Mesothelial cell of epicardium (in vitro differentiated cells): ENCODE measurements around the gene RGS10. TPM values are rescaled to one million over a fixed set of nuclear protein-coding genes. Genes with fewer than 3 reads are reported as not detected.

ENCODE experiments used
- DNase-seq, 2 experiments: peaks; one replicate each; pipeline ENCODE4 v3.0.0; 2021; ENCODE audit warnings: low spot score in 2 of 2; ENCODE audit not compliant: unreplicated experiment in 2 of 2
- H3K27ac Mint-ChIP-seq: 2 replicates; pipeline ENCODE4 v1.8.0; 2021; ENCODE audit warnings: mixed read lengths
- H3K27me3 Mint-ChIP-seq: 2 replicates; pipeline ENCODE4 v1.8.0; 2021; ENCODE audit warnings: low read depth, mixed read lengths
- H3K36me3 Mint-ChIP-seq: 2 replicates; pipeline ENCODE4 v1.8.0; 2021; ENCODE audit warnings: mixed read lengths
- H3K4me1 Mint-ChIP-seq: 2 replicates; pipeline ENCODE4 v1.8.0; 2021; ENCODE audit warnings: mixed read lengths
- H3K4me3 Mint-ChIP-seq: 2 replicates; pipeline ENCODE4 v1.8.0; 2021; ENCODE audit warnings: mild to moderate bottlenecking, moderate library complexity, mixed read lengths
- H3K9me3 Mint-ChIP-seq: 2 replicates; pipeline ENCODE4 v1.8.0; 2021; ENCODE audit warnings: mixed read lengths
- total RNA-seq: library from RNA; stranded (reverse); gene quantifications from 3 replicates; pipeline ENCODE4 v1.2.1, GENCODE V29; 2021
- TF ChIP-seq, protein P1 (sequence below): fragments of 200-600 bp; sonication (generic); IDR thresholded peaks from one replicate; pipeline ENCODE4 v1.5.0; 2021; ENCODE audit warnings: antibody characterized with exemption; ENCODE audit not compliant: unreplicated experiment

Gene RGS10
- total RNA-seq, 1 donor from 2014 or later: 17.4 TPM

DNA sequence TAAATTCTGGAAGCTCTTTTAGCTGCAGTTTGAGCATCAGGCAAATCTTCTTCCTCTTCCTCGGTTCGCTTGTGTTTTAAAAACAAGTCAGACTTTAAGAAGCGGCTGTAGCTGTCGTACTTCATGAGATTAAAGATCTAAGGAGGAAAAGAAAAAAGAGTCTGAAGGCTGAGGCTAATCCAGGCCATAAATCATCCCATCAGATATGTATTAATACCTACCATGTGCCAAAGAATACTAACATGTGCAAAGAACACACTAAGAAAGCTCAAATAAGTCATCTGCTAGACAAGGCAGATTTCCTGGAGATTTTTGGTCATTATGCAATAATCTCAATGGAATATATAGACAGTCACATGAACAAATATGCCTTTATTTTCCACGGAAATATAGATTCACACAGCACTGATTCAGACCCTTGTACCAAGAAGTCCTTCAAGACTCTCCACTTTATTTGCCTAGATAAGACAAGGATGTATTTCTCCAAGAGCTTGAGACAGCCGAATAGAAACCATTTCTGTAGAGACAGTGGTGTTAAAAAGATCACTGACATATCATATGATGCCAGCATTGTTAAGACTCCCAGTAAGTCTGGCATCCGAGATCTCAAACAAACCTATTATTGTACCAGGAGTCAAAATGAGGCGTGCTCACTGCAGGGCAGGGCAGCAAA lies 42.3 kb downstream of the RGS10 start:
- TF ChIP-seq, protein P1, sequence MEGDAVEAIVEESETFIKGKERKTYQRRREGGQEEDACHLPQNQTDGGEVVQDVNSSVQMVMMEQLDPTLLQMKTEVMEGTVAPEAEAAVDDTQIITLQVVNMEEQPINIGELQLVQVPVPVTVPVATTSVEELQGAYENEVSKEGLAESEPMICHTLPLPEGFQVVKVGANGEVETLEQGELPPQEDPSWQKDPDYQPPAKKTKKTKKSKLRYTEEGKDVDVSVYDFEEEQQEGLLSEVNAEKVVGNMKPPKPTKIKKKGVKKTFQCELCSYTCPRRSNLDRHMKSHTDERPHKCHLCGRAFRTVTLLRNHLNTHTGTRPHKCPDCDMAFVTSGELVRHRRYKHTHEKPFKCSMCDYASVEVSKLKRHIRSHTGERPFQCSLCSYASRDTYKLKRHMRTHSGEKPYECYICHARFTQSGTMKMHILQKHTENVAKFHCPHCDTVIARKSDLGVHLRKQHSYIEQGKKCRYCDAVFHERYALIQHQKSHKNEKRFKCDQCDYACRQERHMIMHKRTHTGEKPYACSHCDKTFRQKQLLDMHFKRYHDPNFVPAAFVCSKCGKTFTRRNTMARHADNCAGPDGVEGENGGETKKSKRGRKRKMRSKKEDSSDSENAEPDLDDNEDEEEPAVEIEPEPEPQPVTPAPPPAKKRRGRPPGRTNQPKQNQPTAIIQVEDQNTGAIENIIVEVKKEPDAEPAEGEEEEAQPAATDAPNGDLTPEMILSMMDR: no peak
- Mint-ChIP-seq H3K4me1 (peaks cover 23% of the 10 kb centered on the region), H3K4me3 (no peak overlapping the region), H3K9me3 (no peaks in the 10 kb centered on the region), H3K27me3 (peaks cover 3% of the 10 kb centered on the region), H3K27ac (peak overlapping the region; percentile 27), H3K36me3 (peaks cover 2% of the 10 kb centered on the region)
- no peak for DNase-seq

- Mint-ChIP-seq H3K4me3 (no peak overlapping the region), H3K27me3 (peaks cover 3% of the 10 kb centered on the region), H3K27ac (no peak overlapping the region), H3K9me3 (no peaks in the 10 kb centered on the region), H3K36me3 (peaks cover 2% of the 10 kb centered on the region), H3K4me1 (peaks cover 23% of the 10 kb centered on the region)
- TF ChIP-seq, protein P1: no peak
- no peak for DNase-seq
Observed at GRCh38 chr10:119499677-119500002, 42.9 kb downstream of the RGS10 start.

- TF ChIP-seq, protein P1: no peak
- no peak overlapping the region for H3K27ac Mint-ChIP-seq
- H3K9me3 Mint-ChIP-seq: no peaks in the 10 kb centered on the region
- peaks cover 23% of the 10 kb centered on the region for H3K4me1 Mint-ChIP-seq
- no peak overlapping the region for H3K4me3 Mint-ChIP-seq
- DNase-seq: no peak
- H3K36me3 Mint-ChIP-seq: peaks cover 2% of the 10 kb centered on the region
- H3K27me3 Mint-ChIP-seq: peaks cover 3% of the 10 kb centered on the region
Observed at GRCh38 chr10:119498889-119499676, 43.4 kb downstream of the RGS10 start.

- DNase-seq: no peak
- Mint-ChIP-seq H3K4me3 (no peak overlapping the region), H3K36me3 (no peaks in the 10 kb centered on the region), H3K9me3 (no peaks in the 10 kb centered on the region), H3K27ac (no peak overlapping the region), H3K4me1 (peaks cover 21% of the 10 kb centered on the region), H3K27me3 (peaks cover 2% of the 10 kb centered on the region)
- TF ChIP-seq, protein P1: no peak
Observed at GRCh38 chr10:119497243-119497642, 45.3 kb downstream of the RGS10 start.

- Mint-ChIP-seq H3K27ac (no peak overlapping the region), H3K27me3 (no peaks in the 10 kb centered on the region), H3K4me3 (no peak overlapping the region), H3K36me3 (no peaks in the 10 kb centered on the region), H3K9me3 (no peaks in the 10 kb centered on the region), H3K4me1 (peaks cover 22% of the 10 kb centered on the region)
- no peak for DNase-seq
- TF ChIP-seq, protein P1: no peak
Observed at GRCh38 chr10:119496273-119496672, 46.2 kb downstream of the RGS10 start.
